ENCODE data around the gene ZBTB42. TPM values are rescaled to one million over a fixed set of nuclear protein-coding genes. Genes with fewer than 3 reads are reported as not detected.

The ZBTB42 gene
- total RNA-seq, 1 experiment from 2014 or later = 6.1 TPM

- Histone ChIP-seq H3K18ac (ENCODE audit: insufficient read length, low read depth, low read length) (no peak overlapping the region), H2BK15ac (ENCODE audit: low read depth, low read length) (no peak overlapping the region), H3K56ac (ENCODE audit: insufficient read length, low read depth, low read length) (no peak overlapping the region), H3K23ac (ENCODE audit: insufficient read length, low read depth, low read length) (no peak overlapping the region), H3K79me2 (ENCODE audit: insufficient read depth, low read length) (no peaks in the 10 kb centered on the region), H3K9ac (ENCODE audit: extremely low read depth, insufficient read length, low read length) (no peak overlapping the region), H2AK5ac (ENCODE audit: insufficient read length, low read length) (no peak overlapping the region), H4K91ac (ENCODE audit: insufficient read length, low read depth, low read length) (no peak overlapping the region), H3K27me3 (ENCODE audit: insufficient read depth, low read length) (no peaks in the 10 kb centered on the region), H3K4me1 (ENCODE audit: insufficient read depth, low read length) (no peaks in the 10 kb centered on the region), H3K4ac (ENCODE audit: low read depth, low read length) (no peak overlapping the region), H3K23me2 (ENCODE audit: insufficient read length, low read depth, low read length, poor library complexity, severe bottlenecking) (no peaks in the 10 kb centered on the region), H3K14ac (ENCODE audit: insufficient read depth, low read length) (no peak overlapping the region), H2BK20ac (ENCODE audit: low read depth, low read length, poor library complexity, severe bottlenecking) (no peak overlapping the region), H3K79me1 (ENCODE audit: insufficient read depth, low read depth, low read length, poor library complexity, severe bottlenecking) (no peaks in the 10 kb centered on the region), H3K27ac (ENCODE audit: insufficient read length, low read depth, low read length) (no peak overlapping the region), H2BK12ac (ENCODE audit: insufficient read length, low read depth, low read length) (no peak overlapping the region), H3T11ph (ENCODE audit: low read length) (no peak overlapping the region), H4K20me1 (ENCODE audit: control insufficient read depth, insufficient read depth, insufficient read length) (no peaks in the 10 kb centered on the region), H3K4me2 (ENCODE audit: insufficient read depth, insufficient read length, low read length) (no peak overlapping the region), H3K9me3 (ENCODE audit: control insufficient read depth, low read depth, low read length) (no peaks in the 10 kb centered on the region), H2BK120ac (ENCODE audit: low read depth, low read length, poor library complexity, severe bottlenecking) (no peak overlapping the region), H4K5ac (ENCODE audit: insufficient read length, low read depth, low read length) (no peak overlapping the region), H2BK5ac (ENCODE audit: insufficient read length, low read length) (no peak overlapping the region), H2AFZ (ENCODE audit: low read length) (no peak overlapping the region), H4K8ac (replicated peaks; ENCODE audit: insufficient read length, low read depth, low read length) (no peak overlapping the region)
- Mint-ChIP-seq H3K4me3 (no peak overlapping the region), H3K36me3 (ENCODE audit: insufficient read depth in 1 of 3, low read depth in 3 of 3) (peaks cover 0 to 6% (median 0%) of the 10 kb centered on the region in 3 experiments; a peak in 2 of 7 replicates), H3K27ac (no peak overlapping the region), H3K4me1 (no peaks in the 10 kb centered on the region), H3K27me3 (ENCODE audit: low read depth) (no peaks in the 10 kb centered on the region), H3K9me3 (no peaks in the 10 kb centered on the region)
- DNase-seq = no peak
- TF ChIP-seq CTCF (conservative IDR thresholded peaks at IDR 0.05) = no peak
- WGBS (ENCODE audit: extremely low coverage, insufficient read length, low lambda C conversion rate) = no CpG with 5 or more reads among the region's 28 CpGs
Observed at GRCh38 chr14:104782086-104782807, 18.7 kb upstream of the ZBTB42 start.
